NCI-H526 (cell line): Measurements from ENCODE around the gene TPI1.
"Not testable (repeated sequence)": the region's sequence is repeated elsewhere in the genome, so short reads cannot be mapped to it uniquely, and the experiment has no call there.

Experiments
- DNase-seq, 2 experiments: peaks; one replicate each; lab custom pipeline; 2025; lab: John Stamatoyannopoulos, UW

Gene TPI1

GRCh38 chr12:6894321-6894720 lies 27.0 kb downstream of the TPI1 start:
- no peak for DNase-seq

DNA sequence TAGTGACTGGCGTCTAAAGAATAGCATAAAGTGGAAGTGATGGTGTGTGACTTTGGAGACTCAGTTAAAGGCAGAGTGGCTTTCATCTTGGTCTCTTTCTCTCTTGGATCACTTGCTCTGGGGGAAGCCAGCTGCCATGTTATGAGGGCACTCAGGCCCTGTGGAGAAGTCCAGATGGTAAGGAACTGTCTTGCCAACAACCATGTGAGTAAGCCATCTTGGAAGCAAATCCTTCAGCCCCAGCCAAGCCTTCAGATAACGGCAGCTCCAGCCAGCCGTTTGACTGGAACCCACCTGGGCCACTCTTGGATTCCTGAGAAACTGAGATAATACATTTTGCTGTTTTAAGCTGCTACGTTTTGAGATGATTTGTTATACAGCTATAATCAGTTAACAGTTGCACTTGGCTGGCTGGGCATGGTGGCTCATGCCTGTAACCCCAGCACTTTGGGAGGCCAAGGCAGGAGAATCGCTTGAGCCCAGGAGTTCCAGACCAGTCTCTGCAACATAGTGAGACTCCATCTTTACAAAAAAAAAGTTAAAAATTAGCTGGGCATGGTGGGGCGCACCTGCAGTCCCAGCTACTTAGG lies 29.6 kb downstream of the TPI1 start:
- no peak for DNase-seq

- no peak for DNase-seq
Observed at GRCh38 chr12:6899427-6899826, 32.1 kb downstream of the TPI1 start.

GRCh38 chr12:6899837-6900519 lies 32.6 kb downstream of the TPI1 start:
- DNase-seq = peak; percentile 19 to 40

GRCh38 chr12:6902448-6902847 lies 35.1 kb downstream of the TPI1 start:
- DNase-seq = no peak

GRCh38 chr12:6903722-6904121 lies 36.4 kb downstream of the TPI1 start:
- peak in 1 of 2 experiments; percentile 22 for DNase-seq

DNA sequence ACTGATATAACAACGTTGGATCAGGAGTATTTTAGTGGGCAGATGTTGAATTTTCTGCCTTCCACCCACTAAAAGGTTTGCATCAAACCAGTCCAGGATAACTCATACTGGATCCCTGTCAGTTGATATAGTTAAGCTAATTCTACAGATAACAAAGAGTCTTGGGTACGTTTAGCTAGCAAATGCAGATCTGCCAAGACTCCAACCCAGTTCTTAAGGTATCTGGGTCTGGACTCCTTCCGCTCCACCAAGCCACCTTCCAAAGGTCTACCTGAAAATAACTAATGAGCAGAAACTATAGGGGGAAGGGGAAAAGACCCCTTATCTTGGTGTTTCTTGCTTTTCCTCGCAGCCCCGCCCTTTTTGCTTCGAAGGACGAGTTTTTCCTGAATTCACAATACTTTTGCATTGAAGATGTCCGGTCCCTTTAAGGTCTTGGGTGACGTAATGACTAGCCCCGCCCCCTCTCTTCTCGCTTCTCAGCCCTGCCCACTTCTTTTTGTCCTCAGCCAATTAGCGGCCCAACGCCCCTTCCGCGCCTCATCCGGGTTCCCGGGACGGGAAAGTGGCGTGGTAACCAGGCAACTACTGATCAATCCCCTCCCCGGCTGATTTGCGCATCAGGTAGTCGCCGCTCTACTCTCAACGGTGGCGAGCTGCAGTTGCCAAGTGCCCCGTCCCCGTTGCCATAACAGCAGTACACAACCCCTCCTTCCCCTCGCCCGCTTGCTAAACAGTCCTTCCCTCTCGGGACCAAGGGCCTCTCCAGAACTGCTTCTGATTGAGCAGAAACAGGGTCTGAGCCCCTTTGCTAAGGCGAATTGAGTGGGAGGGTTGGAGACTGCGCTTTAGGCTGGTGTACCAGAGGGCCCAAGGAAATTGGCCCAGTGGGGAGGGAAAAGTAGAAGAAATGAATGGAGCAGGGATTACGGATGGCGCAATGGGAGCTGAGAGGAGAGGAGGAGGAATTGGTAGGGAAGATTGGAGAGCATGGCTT lies 37.2 kb downstream of the TPI1 start, which contains the start of gene LRRC23:
TSS of gene LRRC23 (plus strand) at position 543 of the 997 bp plus-strand sequence. CDS start 812 bp downstream, outside the sequence.
- DNase-seq = peak; percentile 95 to 98

DNA sequence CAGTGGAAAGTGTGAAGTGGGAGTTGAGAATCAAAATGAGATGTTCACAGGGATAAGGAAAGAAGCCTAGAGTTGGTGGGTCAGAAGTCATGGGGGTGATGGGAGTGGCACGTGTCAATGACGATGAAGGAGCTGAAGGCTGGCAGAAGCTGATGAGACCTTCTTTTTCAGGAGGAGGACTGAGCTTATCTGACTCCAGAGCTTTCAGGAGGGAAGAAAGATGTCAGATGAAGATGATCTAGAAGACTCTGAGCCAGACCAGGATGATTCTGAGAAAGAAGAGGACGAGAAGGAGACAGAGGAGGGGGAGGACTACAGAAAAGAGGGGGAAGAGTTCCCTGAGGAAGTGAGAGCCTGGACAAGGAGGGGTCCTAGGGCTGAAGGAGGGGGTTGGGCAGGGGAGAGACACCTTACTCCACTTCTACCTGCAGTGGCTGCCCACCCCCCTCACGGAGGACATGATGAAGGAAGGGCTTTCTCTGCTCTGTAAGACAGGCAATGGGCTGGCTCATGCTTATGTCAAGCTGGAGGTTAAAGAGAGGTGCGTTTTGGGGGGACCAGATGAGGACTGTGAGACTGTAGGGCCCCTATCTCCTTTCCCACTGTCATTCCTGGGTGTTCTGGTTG lies 38.2 kb downstream of the TPI1 start:
- DNase-seq = no peak

DNA sequence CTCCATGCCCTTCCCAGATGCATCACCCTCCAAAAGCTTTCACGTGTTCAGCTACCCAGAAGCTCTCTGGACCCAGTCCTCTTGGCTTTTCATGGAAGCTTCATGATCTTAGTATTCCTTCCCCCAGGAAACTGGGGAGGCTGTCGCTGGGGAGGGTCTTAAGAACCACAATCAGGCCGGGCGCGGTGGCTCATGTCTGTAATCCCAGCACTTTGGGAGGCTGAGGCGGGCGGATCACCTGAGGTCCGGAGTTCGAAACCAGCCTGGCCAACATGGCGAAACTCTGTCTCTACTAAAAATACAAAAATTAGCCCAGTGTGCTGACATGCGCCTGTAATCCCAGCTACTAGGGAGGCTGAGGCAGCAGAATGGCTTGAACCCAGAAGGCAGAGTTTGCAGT lies 40.8 kb downstream of the TPI1 start:
- DNase-seq = not testable (repeated sequence)

DNA sequence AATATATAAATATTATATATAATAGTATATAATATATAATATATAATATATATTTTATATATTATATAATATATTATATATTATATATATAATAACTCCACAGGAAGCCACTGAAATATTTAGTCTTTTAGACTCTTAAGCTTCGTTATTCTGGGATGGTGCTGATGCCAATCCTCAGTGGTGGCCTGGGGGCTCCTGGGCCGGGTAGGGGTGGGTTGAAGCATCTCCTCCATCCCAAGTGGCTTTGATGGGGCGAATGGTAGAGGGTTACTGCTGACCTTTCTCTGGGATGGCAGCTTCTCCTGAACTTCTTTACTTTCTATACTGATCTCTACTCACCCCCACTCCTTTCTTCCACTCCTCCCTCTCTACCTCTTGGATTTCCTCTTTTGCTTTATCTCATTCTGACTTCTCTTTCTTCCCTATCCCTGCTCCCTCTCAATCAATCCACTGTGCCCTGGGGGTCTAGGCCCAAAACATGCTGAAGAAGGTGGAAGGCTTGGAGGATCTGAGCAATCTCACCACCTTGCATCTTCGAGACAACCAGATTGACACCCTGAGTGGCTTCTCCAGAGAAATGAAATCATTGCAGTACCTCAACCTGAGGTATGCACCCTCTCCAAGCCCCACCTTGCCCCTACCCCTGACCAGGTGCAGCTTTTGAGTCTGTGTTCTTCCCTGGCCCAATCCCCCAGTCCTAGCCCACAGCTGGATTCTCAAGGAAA lies 42.3 kb downstream of the TPI1 start:
- no peak for DNase-seq

DNA sequence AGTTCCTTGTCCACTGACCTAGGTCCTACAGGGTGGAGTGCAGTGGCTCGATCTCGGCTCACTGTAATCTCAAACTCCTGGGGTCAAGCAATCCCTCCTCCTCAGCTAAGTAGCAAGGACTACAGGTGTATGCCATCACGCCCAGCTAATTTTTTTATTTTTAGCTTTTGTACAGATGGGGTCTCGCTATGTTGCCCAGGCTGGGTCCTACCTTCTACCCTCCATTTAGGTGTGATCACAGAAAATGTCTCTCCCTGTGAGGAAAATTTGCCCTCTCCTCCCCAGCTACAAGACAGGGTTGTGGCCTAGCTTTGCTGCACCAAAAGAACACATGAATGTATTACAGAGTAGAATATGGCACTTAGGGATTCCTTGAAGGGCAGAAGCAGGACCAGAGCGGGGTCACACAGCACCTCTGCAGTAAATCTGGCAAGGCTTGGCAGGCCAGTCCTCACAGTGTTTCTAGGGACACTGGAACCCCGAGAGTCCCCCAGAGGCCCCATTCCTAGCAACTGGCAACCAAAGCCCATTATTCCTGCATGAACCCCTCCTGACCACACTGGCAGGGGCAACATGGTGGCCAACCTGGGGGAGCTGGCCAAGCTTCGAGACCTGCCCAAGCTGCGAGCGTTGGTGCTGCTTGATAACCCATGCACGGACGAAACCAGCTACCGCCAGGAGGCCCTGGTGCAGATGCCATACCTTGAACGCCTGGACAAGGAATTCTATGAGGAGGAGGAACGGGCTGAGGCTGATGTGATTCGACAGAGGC lies 45.0 kb downstream of the TPI1 start:
- DNase-seq = no peak

- DNase-seq = peak in 1 of 2 experiments; percentile 83
Observed at GRCh38 chr12:6914246-6914946, 47.1 kb downstream of the TPI1 start, which contains the start of gene ENO2. Gene ENO2, plus strand, starts transcription at chr12:6914580. Its CDS starts 1,253 bp downstream, at chr12:6915833.

DNA sequence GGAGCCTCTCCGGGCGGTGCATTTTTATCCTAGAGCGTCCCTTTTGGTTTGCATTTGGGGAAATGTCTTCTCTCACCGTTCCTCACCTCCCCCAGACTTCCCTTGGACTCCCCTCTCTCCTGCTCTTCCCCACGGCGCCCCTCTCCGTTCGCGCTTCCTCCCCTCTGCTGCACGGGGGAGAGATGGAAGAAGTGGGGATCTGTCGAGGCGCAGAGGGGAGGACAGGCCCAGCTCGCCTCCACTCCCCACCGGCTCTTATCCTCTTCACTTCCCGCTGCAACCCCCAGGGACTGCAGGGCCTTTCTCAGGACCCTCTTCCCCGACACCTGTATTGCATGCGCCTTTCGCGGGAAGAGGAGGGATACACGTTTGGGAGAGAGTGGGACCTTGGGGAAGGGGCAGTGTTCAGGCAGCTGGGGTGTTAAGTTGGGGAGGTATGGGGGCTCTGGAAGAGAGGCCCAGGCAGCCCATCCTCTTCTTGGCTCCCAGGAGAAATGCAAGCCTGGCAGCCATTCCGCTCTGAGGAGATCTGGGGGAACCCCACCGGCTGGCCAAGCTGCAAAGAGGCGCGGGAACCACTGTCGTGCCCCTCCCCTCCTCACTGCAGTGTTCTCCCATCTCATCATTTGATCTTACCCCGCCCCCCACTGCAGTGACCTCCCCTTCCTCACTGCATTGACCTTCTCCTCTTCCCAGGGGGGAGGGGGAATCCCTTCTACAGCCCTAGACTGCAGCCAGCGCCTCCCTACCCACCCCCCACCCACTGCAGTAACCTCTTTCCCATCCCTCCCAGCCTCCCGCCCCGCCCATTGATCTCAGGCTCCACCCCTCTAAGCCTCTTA lies 47.8 kb downstream of the TPI1 start:
- DNase-seq = peak; percentile 36 to 66

GRCh38 chr12:6915789-6916285 lies 48.5 kb downstream of the TPI1 start:
- DNase-seq = no peak

GRCh38 chr12:6916426-6917200 lies 49.3 kb downstream of the TPI1 start:
- DNase-seq = no peak

- no peak for DNase-seq
Observed at GRCh38 chr12:6917491-6918231, 50.3 kb downstream of the TPI1 start.

- DNase-seq = no peak
Observed at GRCh38 chr12:6919588-6919987, 52.3 kb downstream of the TPI1 start.
